GM10847 (cell line): Measurements from ENCODE around the gene HPN.

Experiments used
- POLR2A ChIP-seq: IDR thresholded peaks from 2 replicates; pipeline ENCODE4 v1.6.1; 2011; ENCODE audit not compliant: insufficient read length; ENCODE audit errors: extremely low read depth

The HPN gene

DNA sequence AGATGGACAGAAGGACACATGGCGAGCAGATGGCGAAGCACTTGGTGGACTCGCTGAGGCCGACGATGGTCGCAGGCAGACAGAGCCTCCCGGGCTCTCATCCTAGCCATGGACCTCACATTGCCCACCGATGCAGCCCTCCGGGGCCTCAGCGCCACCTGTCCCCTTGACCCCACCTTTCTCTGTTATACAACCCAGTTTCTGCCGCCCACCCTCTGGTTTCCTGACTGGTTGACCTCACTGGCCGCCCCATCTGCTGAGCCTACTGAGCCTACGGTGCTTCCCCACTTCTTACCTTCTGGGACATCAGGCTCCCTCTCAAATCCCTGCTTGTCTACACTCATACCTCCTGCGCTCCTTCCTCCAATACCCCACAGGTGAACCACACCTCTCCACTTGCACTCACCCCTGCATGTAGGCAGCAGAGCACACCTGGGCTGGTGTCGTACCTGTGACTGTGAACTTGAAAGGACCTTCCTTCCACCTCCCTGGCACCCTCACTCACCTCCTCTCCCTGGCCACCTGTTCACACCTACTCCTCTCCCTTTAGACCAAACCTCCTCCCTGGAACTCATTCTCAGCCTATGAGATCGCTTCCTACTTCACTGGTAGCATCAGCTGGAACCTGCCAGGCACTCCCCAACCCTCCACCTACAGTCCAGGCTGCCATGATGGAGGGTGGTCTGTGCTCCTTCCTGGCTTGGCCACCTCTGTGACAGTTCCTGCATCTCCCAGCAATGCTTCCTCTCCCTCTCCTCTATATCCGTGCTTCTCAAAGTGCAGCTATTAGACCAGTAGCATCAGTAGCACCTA, 36.1 kb downstream of the HPN start:
- no peak for TF ChIP-seq POLR2A

DNA sequence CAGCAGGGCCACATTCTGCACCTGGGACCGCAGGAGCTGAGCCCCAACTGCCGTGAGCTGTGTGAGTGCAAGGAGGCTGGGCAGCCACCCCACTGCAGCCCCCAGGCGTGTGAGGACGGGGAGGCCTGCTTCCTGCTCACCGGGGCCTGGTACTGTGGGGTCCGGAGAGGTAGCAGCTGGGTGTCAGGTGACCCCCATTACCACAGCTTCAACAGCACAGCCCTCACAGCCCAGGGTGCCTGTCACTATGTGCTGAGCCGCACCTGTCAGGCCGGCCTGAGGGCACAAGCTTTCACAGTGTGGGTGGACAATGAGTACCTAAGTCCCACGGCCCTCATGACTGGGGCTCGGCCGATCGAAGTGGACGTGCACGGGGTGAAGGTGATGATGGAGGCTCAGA, 38.3 kb downstream of the HPN start:
- TF ChIP-seq POLR2A, result no peak

- TF ChIP-seq POLR2A, result no peak
Observed at GRCh38 chr19:35080613-35081170, 39.2 kb downstream of the HPN start.

GRCh38 chr19:35081201-35081600, 39.7 kb downstream of the HPN start:
- TF ChIP-seq POLR2A, result no peak

- TF ChIP-seq POLR2A, result no peak
Observed at GRCh38 chr19:35083691-35084508, 42.4 kb downstream of the HPN start.

DNA sequence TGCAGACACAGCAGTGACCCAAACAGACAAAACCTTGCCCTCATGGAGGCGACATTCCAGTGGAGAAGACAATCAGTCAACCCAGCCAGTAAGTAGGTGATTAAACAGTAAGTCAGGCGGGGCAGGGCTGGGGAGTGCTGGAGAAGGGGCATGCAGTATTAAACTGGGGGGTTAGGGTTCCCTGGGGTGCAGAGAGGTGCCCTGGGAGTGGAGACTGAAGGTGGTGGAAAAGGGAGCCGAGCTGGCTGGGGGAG, 42.9 kb downstream of the HPN start:
- TF ChIP-seq POLR2A, result no peak

GRCh38 chr19:35085947-35086346, 44.4 kb downstream of the HPN start:
- no peak for TF ChIP-seq POLR2A

DNA sequence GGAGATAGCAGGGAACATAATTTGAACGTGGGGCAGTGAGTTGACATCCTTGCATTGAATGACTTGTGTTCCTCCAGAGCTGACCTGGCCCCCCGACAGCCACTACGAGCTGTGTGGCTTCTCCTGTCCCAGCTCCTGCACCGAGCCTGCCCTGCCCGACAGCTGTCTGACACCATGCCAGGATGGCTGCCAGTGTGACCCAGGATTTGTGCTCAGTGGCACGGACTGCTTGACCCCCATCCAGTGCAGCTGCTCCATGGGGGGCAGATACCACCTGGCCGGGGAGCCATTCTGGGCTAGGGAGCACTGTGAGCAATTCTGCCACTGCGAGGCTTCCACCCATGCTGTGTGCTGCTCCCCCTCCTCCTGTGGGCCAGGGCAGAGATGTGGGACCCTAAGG, 44.9 kb downstream of the HPN start:
- TF ChIP-seq POLR2A, result no peak

DNA sequence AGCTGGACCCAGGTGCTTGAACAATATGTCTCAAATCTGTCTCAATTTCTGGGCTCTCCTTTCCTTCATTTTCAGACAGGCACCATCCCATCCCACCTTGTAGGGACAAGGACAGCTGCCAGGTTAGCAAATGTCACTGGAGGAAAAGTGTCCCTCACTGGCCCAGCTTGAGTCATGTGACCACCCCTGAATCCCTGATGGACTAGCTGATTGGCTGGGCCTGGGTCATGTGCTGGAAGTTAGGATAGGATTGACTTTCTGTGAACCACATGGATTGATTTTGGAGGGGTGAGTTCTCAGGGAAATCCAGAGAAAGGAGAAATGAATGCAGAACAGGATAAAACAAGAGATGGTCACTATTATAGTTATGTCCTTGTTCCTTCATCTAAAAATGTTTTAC, 45.9 kb downstream of the HPN start:
- no peak for TF ChIP-seq POLR2A

- TF ChIP-seq POLR2A, result no peak
Observed at GRCh38 chr19:35088131-35088913, 46.8 kb downstream of the HPN start.

DNA sequence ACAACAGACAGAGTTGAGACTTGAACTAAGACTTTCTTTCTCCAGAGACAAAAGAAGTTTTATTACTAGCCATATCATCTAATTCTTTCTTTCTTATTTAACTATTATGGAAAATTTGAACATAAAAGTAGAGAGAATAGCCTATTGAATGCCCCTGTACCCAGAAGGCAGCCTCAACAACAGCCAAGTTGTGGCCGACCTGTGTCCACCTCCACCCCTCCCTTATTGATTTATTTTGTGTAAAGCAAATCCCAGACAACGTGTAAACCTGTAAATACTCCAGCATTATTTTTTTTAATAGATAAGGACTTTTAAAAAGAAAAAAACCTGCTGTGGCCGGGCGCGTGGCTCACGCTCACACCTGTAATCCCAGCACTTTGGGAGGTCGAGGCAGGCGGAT, 48.0 kb downstream of the HPN start:
- no peak for TF ChIP-seq POLR2A

DNA sequence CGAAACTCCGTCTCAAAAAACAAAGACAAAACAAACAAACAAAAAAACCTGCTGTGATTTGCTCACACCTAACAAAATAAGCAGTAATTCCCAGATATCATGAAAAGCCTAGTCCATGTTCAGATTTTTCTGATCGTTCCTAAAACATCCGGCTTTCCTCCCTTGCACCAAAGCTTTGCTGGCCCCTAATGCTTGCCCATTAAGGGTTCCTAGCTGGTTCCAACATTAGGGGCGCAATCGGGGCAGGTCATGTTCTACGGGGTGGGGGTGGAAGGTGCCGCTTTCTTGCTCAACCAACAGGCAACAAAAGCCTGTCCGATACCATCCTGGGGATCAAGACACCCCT, 48.6 kb downstream of the HPN start:
- no peak for TF ChIP-seq POLR2A

GRCh38 chr19:35090506-35091214, 49.1 kb downstream of the HPN start:
- TF ChIP-seq POLR2A, result no peak

DNA sequence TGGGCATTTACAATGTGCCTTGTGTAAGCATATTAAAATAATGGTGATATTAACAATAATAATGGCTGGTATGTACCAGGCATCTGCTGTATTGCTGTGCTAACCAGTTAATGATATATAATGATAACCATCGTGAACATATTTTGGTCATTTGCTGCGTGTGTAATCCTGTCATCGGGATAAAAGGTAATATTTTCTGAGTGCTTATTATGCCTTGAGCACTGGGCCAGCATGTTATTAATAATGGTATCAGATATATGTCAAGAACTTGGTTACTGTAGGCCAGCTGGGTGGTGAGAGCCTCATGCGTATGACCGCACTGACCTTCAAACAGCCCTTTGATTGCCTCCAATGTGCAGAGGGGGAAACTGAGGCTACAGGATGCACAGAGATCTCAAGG, 51.9 kb downstream of the HPN start:
- no peak for TF ChIP-seq POLR2A

DNA sequence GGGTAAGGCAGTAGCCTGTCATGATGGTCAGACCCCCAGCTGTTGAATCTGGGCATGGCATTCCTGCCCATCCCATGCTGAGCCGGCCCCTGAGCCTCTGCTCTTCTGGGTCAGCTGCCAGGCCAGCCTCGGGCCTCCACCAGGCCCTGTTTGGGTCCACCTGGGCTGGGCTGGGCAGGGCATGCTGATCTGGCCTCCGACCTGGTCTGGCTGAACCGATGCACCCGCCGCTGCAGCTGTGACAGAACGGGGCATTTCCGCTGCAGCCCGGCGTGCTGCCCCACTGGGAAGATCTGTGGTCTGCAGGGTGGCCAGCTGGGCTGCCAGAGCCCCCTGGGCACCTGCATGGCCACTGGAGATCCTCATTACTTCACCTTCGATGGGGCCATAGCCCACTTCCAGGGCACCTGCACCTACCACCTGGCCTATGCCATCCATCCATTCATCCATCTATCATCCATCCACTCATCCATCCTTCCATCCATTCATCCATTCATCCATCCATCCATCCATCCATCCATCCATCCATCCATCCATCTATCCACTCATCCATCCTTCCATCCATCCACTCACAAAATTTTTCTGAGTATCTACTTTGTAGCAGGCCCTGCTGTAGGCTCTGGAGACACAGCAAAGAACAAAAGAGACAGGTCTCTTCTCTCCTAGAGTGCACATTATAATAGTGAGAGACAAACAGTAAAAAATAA, 52.6 kb downstream of the HPN start:
- no peak for TF ChIP-seq POLR2A

GRCh38 chr19:35094656-35095055, 53.1 kb downstream of the HPN start:
- TF ChIP-seq POLR2A, result no peak
